ENCODE data around the gene PLA2G4F.

The PLA2G4F gene

DNA sequence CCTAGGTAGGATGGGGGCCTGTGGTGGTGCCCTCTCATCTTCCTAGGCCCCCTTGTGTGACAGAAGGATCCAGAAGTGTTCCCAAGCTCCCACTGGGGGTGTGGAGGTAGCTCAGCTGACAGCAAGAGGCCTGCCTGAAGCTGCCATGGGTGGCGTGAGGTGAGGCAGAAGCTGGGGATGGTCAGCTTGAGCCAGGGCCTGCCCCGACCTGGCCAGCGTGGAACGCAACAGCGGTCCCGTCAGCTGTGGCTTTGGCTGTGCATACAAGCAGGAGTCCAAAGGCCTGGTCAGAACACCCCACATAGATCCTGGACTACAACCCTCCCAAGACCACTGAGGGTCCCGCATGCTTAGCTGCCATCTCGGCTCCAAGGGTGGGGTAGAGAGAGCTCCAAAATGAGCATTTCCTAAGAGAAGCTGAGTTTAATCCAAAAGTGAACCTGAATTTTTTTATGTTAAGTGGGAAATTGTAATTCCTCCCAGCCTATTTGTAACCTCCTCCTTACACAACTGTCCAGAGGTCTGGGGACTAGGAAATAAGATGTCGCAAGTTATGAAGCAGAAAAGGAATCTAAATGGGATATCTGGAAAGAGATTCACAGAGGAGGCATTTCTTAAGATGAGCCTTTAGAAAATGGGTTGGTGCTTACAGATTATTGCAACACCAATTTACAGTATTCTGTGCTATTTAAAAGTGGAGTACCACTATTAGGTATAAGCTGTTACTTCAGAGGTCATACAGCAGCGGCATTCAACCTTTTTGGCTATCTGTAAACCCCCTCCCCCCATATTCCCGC lies 52.1 kb downstream of the PLA2G4F start:
- H3K4me1 ChIP-seq (ENCODE audit: control insufficient read depth in 1 of 2, insufficient read depth in 1 of 2, low read depth in 1 of 2, low read length in 1 of 2), result peaks cover 41% of the 10 kb centered on the region in 2 experiments
- H3K4me3 ChIP-seq (ENCODE audit: low read depth in 1 of 2, low read length in 1 of 2), result no peak overlapping the region
- H3K36me3 ChIP-seq, result no peaks in the 10 kb centered on the region
- H3K27ac ChIP-seq, result peak overlapping the region; percentile 7
- no peaks in the 10 kb centered on the region for H3K9me3 ChIP-seq
- H3K27me3 ChIP-seq, result no peaks in the 10 kb centered on the region
- TF ChIP-seq, protein P1, sequence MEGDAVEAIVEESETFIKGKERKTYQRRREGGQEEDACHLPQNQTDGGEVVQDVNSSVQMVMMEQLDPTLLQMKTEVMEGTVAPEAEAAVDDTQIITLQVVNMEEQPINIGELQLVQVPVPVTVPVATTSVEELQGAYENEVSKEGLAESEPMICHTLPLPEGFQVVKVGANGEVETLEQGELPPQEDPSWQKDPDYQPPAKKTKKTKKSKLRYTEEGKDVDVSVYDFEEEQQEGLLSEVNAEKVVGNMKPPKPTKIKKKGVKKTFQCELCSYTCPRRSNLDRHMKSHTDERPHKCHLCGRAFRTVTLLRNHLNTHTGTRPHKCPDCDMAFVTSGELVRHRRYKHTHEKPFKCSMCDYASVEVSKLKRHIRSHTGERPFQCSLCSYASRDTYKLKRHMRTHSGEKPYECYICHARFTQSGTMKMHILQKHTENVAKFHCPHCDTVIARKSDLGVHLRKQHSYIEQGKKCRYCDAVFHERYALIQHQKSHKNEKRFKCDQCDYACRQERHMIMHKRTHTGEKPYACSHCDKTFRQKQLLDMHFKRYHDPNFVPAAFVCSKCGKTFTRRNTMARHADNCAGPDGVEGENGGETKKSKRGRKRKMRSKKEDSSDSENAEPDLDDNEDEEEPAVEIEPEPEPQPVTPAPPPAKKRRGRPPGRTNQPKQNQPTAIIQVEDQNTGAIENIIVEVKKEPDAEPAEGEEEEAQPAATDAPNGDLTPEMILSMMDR (IDR thresholded peaks at IDR 0.05), result no peak

DNA sequence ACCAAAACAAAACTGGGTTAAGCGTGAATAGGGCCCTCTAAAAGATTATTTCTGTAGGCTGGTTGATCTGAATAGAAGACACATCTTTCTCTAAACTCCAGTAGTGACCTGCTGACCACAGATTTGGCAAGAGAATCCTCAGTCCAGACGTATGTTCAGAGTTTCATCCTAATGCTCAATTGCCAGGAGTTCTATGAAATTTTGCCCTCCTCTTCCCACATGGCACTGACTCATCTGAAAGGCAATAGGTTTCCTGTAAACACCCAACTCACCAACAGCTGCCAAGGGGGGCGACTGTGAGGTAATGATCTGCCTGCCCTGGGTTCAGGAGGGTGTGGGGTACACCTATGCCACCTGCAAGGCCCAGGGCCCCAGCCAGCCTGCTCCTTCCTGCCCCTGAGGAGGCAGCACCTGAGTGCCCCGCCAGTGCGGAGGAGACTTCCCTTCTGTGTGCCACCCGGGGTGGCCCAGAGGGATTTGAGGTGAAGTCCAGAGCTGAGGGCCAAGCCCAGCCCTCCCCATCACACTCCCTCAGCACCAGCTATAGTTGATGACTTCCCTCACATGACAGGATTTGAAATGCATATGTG lies 53.7 kb downstream of the PLA2G4F start:
- H3K27ac ChIP-seq, result no peak overlapping the region
- no peaks in the 10 kb centered on the region for H3K27me3 ChIP-seq
- H3K4me3 ChIP-seq (ENCODE audit: low read depth in 1 of 2, low read length in 1 of 2), result no peak overlapping the region
- H3K4me1 ChIP-seq (ENCODE audit: control insufficient read depth in 1 of 2, insufficient read depth in 1 of 2, low read depth in 1 of 2, low read length in 1 of 2), result peaks cover 35 to 36% of the 10 kb centered on the region in 2 experiments
- H3K9me3 ChIP-seq, result no peaks in the 10 kb centered on the region
- TF ChIP-seq, protein P1 (IDR thresholded peaks at IDR 0.05), result no peak
- H3K36me3 ChIP-seq, result no peaks in the 10 kb centered on the region

DNA sequence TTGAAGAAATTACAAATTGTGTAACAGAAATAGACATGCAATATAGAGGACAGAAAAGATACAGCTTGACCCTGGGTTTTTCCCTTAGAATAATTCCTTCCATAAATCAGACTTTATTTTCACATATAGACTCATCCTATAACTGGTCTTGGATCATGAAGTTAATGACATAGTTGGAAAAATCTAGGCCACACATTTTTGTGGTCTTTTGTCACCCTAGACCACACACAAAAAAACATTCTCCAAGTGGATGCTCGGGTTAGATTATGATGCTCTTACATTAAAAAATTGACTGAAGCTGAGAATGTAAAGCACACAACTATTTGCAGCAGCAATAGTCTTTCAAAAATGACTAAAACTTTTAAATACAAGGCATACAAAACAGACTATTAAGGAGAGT lies 54.6 kb downstream of the PLA2G4F start:
- no peaks in the 10 kb centered on the region for H3K9me3 ChIP-seq
- no peak overlapping the region for H3K4me3 ChIP-seq (ENCODE audit: low read depth in 1 of 2, low read length in 1 of 2)
- no peaks in the 10 kb centered on the region for H3K27me3 ChIP-seq
- no peak overlapping the region for H3K27ac ChIP-seq
- no peaks in the 10 kb centered on the region for H3K36me3 ChIP-seq
- TF ChIP-seq, protein P1 (IDR thresholded peaks at IDR 0.05), result no peak
- H3K4me1 ChIP-seq (ENCODE audit: control insufficient read depth in 1 of 2, insufficient read depth in 1 of 2, low read depth in 1 of 2, low read length in 1 of 2), result peaks cover 35 to 36% of the 10 kb centered on the region in 2 experiments

DNA sequence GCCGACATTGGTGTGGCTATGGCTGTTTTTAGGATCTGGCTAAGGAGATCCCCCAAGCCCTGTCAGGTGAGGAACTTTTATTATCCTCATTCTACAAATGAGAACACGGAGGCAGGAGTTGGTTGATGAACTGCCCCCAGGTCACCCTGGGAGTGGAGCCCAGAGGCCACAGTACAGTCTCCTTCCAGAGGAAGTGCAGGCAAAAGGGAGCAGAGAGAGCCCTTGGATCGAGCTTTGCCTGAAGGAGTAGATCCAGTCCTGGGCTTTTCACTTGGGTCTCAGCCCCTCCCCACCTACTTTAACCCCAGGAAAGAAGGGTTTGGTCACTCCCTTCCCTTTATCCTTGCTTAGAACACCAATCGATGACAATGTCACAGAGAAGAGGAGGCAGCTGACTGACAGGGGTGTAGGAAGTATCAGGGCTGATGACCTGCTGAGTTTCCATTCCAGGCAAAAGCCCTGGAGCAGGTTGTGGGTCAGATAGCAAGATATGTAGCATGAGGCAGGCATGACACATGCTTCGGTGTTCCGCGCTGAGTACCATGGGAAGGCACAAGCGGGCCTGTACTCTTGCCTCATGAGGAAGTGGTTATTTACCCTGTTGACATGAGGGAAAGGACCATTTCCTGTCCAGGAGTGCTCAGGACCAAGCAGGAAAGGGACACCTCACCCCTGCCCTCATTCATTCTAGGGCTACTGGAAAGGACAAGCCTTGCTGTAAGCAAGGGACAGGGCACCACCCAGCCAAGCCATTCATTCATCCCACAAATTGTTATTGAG lies 56.2 kb downstream of the PLA2G4F start:
- Histone ChIP-seq H3K36me3 (no peaks in the 10 kb centered on the region), H3K27me3 (no peaks in the 10 kb centered on the region), H3K4me1 (ENCODE audit: control insufficient read depth in 1 of 2, insufficient read depth in 1 of 2, low read depth in 1 of 2, low read length in 1 of 2) (peaks cover 30 to 34% of the 10 kb centered on the region in 2 experiments), H3K9me3 (no peaks in the 10 kb centered on the region), H3K4me3 (ENCODE audit: low read depth in 1 of 2, low read length in 1 of 2) (peak overlapping the region; percentile 18 to 39), H3K27ac (peak overlapping the region; percentile 76)
- TF ChIP-seq, protein P1 (IDR thresholded peaks at IDR 0.05), result no peak

DNA sequence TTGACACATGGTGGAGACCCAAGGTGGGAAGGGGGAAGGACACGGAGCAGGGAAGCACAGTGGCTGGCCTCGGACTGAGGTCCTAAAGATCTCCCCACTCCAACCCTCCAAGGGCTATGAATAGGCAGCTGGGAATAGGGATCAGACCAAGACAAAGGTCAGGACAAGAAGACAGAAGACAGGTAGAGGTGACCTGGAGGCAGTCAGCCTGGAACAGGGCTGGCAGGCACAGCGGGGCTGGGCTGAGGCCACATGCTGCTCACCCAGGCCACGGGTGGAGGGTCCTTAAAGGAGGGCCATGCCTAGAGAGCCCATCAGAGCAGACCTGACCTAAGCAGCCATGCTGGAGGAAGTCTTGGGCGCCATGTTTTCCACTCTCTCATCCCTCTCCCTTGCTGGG lies 59.4 kb downstream of the PLA2G4F start:
- H3K36me3 ChIP-seq, result no peaks in the 10 kb centered on the region
- no peaks in the 10 kb centered on the region for H3K9me3 ChIP-seq
- no peak overlapping the region for H3K27ac ChIP-seq
- TF ChIP-seq, protein P1 (IDR thresholded peaks at IDR 0.05), result no peak
- H3K27me3 ChIP-seq, result no peaks in the 10 kb centered on the region
- H3K4me1 ChIP-seq (ENCODE audit: control insufficient read depth in 1 of 2, insufficient read depth in 1 of 2, low read depth in 1 of 2, low read length in 1 of 2), result peaks cover 18 to 19% of the 10 kb centered on the region in 2 experiments
- no peak overlapping the region for H3K4me3 ChIP-seq (ENCODE audit: low read depth in 1 of 2, low read length in 1 of 2)
